Sigmoid colon (tissue), 7 donors: Measurements from ENCODE around the gene IFT43. TPM values are rescaled to one million over a fixed set of nuclear protein-coding genes. Genes with fewer than 3 reads are reported as not detected.

Source experiments
- DNase-seq: peaks from one replicate; pipeline ENCODE4 v3.0.0-alpha.2; 2019
- H3K27ac ChIP-seq, 4 donors: fragments of 200-600 bp; sonication (generic); one replicate each; pipeline ENCODE4 v1.5.1; 2016 to 2019; ENCODE audit warnings: mild to moderate bottlenecking in 1 of 4
- H3K27me3 ChIP-seq, 3 donors: fragments of 200-600 bp; sonication (generic); one replicate each; pipeline ENCODE4 v1.5.1; 2019; ENCODE audit warnings: mild to moderate bottlenecking in 1 of 3
- H3K36me3 ChIP-seq, 4 donors: fragments of 200-600 bp; sonication (generic); one replicate each; pipeline ENCODE4 v1.5.1; 2016 to 2019
- H3K4me1 ChIP-seq, 4 donors: fragments of 200-600 bp; sonication (generic); one replicate each; pipeline ENCODE4 v1.5.1; 2017 to 2019
- H3K4me3 ChIP-seq, 4 donors: fragments of 200-600 bp; sonication (generic); one replicate each; pipeline ENCODE4 v1.5.1; 2017 to 2019; ENCODE audit warnings: mild to moderate bottlenecking in 2 of 4, moderate library complexity in 1 of 4
- H3K9me3 ChIP-seq, 4 donors: fragments of 200-600 bp in 3 of 4; sonication (generic) in 3 of 4; one replicate each; pipeline versions ENCODE4 v1.5.1 to v1.6.1; 2013 to 2019
- EP300 ChIP-seq, 4 donors: sonication (generic); formaldehyde crosslinking; IDR thresholded peaks; one replicate each; pipeline ENCODE4 v1.6.1; 2017; ENCODE audit warnings: antibody characterized with exemption in 4 of 4
- POLR2A ChIP-seq, 2 donors: fragments of 450-650 bp; IDR thresholded peaks; one replicate each; pipeline ENCODE4 v1.6.1; 2016; ENCODE audit warnings: antibody characterized with exemption in 2 of 2, mild to moderate bottlenecking in 2 of 2, moderate library complexity in 2 of 2
- POLR2AphosphoS5 ChIP-seq, 4 donors: sonication (generic); formaldehyde crosslinking; IDR thresholded peaks; one replicate each; pipeline ENCODE4 v1.6.1; 2017; ENCODE audit warnings: antibody characterized with exemption in 4 of 4
- WGBS, 2 donors: extraction: QIAGEN DNeasy Blood & Tissue Kit; methylation state at CpG; one replicate each; pipeline ENCODE4 v1.1.7; 2013; 5-methylcytosine and 5-hydroxymethylcytosine counted together
- intact Hi-C: fragments of 100-400 bp; cut with DNase I; formaldehyde crosslinking; loops from one replicate; pipeline ENCODE4 v1.15.1; 2023
- polyA plus RNA-seq, 3 donors: library from polyadenylated mRNA; stranded (reverse); fragments of 200-250 nt; gene quantifications; one replicate each; pipeline ENCODE4 v1.2.3, GENCODE V29; 2013
- total RNA-seq, 4 donors: library from RNA; depleted of rRNA; stranded (reverse); fragments of >200 nt; gene quantifications; one replicate each; pipeline ENCODE4 v1.1.0, GENCODE V29; 2016
- TF ChIP-seq, protein P1 (sequence below), 4 experiments: fragments of 450-650 bp in 3 of 4; fragments of 200-600 bp in 1 of 4; IDR thresholded peaks; one replicate each; pipeline ENCODE4 v1.5.1; 2016 to 2019; ENCODE audit warnings: antibody characterized with exemption in 4 of 4, mild to moderate bottlenecking in 3 of 4, moderate library complexity in 2 of 4
- donor health status: healthy with polysubstance abuse.
- donor health status: Bipolar disorder and iron deficiency.
- donor health status: healthy.

Gene IFT43
- total and polyA plus RNA-seq, 7 donors = 31.4 to 63.7 (median 42.8) TPM

DNA sequence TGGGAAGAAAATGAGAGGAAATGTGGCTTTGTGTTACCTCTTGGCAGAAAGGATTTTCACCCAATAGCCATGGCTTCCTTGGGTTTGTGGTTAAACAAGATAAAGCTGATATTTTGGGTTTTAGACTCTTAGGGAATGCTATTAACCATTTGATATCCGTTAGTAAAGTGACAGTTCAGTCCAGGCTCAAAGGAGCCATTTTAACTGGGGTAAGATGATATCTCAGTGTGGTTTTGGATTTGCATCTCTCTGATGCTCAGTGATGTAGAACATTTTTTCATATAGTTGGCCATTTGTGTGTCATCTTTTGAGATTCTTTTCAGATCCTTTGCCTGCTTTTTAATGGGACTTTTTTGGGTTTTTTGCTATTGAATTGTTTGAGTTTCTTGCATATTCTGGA is 30.1 kb downstream of the IFT43 start:
- H3K27me3 ChIP-seq = no peaks in the 10 kb centered on the region
- intact Hi-C loops = no loop called here
- DNase-seq = no peak
- 52 to 88% methylated on average over 1 of the region's 1 CpG for WGBS, 2 donors
- no peak overlapping the region for H3K27ac ChIP-seq
- H3K4me1 ChIP-seq = peaks cover 0 to 23% (median 16%) of the 10 kb centered on the region in 4 donors
- no peak overlapping the region for H3K4me3 ChIP-seq
- peaks cover 0 to 21% (median 0%) of the 10 kb centered on the region in 4 donors for H3K36me3 ChIP-seq
- TF ChIP-seq EP300 (IDR thresholded peaks at IDR 0.05) (no peak), POLR2AphosphoS5 (IDR thresholded peaks at IDR 0.05) (no peak), POLR2A (IDR thresholded peaks at IDR 0.05) (no peak)
- TF ChIP-seq, protein P1, sequence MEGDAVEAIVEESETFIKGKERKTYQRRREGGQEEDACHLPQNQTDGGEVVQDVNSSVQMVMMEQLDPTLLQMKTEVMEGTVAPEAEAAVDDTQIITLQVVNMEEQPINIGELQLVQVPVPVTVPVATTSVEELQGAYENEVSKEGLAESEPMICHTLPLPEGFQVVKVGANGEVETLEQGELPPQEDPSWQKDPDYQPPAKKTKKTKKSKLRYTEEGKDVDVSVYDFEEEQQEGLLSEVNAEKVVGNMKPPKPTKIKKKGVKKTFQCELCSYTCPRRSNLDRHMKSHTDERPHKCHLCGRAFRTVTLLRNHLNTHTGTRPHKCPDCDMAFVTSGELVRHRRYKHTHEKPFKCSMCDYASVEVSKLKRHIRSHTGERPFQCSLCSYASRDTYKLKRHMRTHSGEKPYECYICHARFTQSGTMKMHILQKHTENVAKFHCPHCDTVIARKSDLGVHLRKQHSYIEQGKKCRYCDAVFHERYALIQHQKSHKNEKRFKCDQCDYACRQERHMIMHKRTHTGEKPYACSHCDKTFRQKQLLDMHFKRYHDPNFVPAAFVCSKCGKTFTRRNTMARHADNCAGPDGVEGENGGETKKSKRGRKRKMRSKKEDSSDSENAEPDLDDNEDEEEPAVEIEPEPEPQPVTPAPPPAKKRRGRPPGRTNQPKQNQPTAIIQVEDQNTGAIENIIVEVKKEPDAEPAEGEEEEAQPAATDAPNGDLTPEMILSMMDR (IDR thresholded peaks at IDR 0.05) = no peak
- no peaks in the 10 kb centered on the region for H3K9me3 ChIP-seq

DNA sequence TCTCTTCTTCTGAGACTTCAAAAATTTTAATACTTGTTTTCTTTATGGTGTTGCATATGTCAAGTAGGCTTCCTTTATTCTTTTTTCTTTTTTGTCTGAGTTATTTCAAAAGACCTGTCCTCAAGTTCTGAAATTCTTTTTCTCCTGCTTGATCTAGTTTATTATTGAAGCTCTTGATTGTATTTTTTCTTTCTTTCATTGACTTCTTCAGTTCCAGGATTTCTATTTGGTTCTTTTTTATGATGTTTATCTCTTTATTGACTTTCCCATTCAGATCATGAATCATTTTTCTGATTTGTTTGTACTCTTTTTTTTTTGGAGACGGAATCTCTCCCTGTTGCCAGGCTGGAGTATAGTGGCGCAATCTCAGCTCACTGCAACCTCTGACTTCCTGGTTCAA is 34.1 kb downstream of the IFT43 start:
- Histone ChIP-seq H3K4me3 (no peak overlapping the region), H3K27ac (no peak overlapping the region), H3K9me3 (no peaks in the 10 kb centered on the region), H3K36me3 (peaks cover 0 to 36% (median 0%) of the 10 kb centered on the region in 4 donors), H3K4me1 (no peaks in the 10 kb centered on the region), H3K27me3 (no peaks in the 10 kb centered on the region)
- 81 to 91% methylated on average over 2 of the region's 2 CpGs for WGBS, 2 donors
- intact Hi-C loops = no loop called here
- no peak for DNase-seq
- TF ChIP-seq POLR2AphosphoS5 (IDR thresholded peaks at IDR 0.05) = no peak
- TF ChIP-seq, protein P1 (IDR thresholded peaks at IDR 0.05) = no peak
- no peak for TF ChIP-seq POLR2A (IDR thresholded peaks at IDR 0.05)
- TF ChIP-seq EP300 (IDR thresholded peaks at IDR 0.05) = no peak

DNA sequence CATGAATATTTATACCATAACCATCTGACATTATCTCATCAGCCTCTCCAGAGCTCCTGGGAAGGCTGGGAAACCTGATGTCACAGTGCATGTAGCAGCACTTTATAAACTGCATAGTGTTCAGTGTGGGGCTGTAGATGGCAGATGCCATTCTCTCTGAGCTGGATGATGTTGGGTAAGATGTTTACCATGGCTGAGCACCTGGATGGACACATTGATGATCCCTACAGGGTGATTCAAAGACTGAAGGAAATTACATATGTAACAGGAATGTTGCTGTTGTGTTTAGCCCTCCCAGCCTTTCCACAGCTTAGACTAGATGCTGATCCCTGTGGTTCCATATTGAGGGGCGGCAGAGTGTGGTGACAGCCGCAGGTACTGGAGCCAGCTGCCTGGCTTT is 37.4 kb downstream of the IFT43 start:
- no peaks in the 10 kb centered on the region for H3K4me1 ChIP-seq
- WGBS, 2 donors = 95 to 99% methylated on average over 2 of the region's 2 CpGs
- TF ChIP-seq EP300 (IDR thresholded peaks at IDR 0.05) (no peak), POLR2A (IDR thresholded peaks at IDR 0.05) (no peak), POLR2AphosphoS5 (IDR thresholded peaks at IDR 0.05) (no peak)
- TF ChIP-seq, protein P1 (IDR thresholded peaks at IDR 0.05) = no peak
- no peak overlapping the region for H3K27ac ChIP-seq
- intact Hi-C loops = no loop called here
- no peaks in the 10 kb centered on the region for H3K9me3 ChIP-seq
- no peak overlapping the region for H3K4me3 ChIP-seq
- peaks cover 0 to 30% (median 0%) of the 10 kb centered on the region in 4 donors for H3K36me3 ChIP-seq
- H3K27me3 ChIP-seq = no peaks in the 10 kb centered on the region
- DNase-seq = no peak

DNA sequence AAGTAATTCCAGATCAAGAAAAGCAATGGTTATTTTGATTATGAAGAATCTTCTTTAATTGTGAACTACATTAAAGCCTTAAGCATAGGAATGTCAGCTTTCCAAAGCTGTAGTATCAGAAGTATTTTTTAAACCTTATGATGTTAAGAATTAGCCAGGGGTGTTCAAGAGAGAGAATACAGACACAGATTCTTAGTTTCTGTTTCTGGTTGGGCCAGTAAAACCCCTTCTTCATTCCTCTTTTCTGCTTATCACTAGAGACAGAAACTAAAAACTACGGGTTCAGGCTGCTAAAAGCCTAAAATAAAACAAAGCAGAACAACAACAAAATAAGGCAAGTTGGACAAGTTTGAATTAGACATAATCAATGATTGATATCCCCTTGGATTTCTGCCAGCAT is 38.2 kb downstream of the IFT43 start:
- Histone ChIP-seq H3K4me3 (no peak overlapping the region), H3K4me1 (no peaks in the 10 kb centered on the region), H3K27me3 (no peaks in the 10 kb centered on the region), H3K36me3 (peaks cover 0 to 27% (median 0%) of the 10 kb centered on the region in 4 donors), H3K27ac (no peak overlapping the region), H3K9me3 (no peaks in the 10 kb centered on the region)
- no peak for DNase-seq
- WGBS, 2 donors = 69 to 76% methylated on average over 1 of the region's 1 CpG
- intact Hi-C loops = no loop called here
- TF ChIP-seq POLR2A (IDR thresholded peaks at IDR 0.05) (no peak), POLR2AphosphoS5 (IDR thresholded peaks at IDR 0.05) (no peak), EP300 (IDR thresholded peaks at IDR 0.05) (no peak)
- TF ChIP-seq, protein P1 (IDR thresholded peaks at IDR 0.05) = no peak
